ENCODE measurements around the gene AIMP2. TPM values are rescaled to one million over a fixed set of nuclear protein-coding genes. Genes with fewer than 3 reads are reported as not detected.
A peak's percentile ranks its signal among the peaks of the same experiment; 100 is the strongest.
"Not testable (repeated sequence)": the region's sequence is repeated elsewhere in the genome, so short reads cannot be mapped to it uniquely, and the experiment has no call there.

Gene AIMP2
- total and polyA plus RNA-seq, 2 experiments from 2014 or later, result 74.6 to 78.1 TPM

DNA sequence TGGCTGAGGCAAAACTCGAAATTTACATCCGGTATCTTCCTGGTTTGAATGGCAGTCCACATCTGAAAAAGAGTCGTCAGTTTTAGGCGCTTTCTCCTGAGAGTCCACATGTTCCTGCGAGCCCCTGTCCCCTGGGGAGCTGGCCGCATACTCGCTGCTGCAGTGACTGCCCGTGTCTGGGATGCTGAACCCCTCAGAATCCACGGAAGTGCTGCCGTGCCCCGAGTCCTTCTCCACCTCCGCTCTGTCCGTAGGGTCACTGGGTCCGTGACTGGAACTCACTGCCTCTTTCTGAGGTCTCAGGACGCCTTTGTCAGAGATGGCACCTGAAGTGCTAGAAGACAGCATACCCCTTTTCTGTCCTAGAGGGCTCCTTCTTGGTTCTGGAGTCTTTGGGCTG is 22.0 kb upstream of the AIMP2 start:
- not testable (repeated sequence) for H3K27ac ChIP-seq

DNA sequence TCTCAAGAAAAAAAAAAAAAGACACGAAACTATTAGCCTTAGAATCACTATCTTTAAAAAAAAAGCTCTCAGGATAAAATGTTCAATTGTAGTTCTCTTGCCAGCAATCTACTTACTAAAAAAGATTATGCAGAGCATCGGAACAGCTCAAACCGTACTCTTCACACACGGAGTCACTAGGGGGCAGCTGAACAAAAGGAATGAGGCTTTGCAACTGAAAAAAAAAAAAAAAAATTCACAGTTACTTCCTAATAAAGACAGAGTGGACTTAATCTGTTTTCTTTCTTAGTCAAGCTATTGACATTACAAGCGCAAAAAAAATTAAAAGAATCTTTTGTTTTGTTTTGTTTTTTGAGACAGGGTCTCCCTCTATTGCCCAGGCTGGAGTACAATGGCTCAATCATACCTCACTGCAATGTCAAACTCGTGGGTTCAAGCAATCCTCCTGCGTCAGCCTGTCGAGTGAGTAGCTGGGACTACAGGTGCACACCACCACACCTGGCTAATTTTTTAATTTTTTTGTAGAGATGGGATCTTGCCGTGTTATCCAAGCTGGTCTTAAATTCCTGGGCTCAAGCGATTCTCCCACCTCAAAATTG is 11.8 kb upstream of the AIMP2 start:
- WGBS, 2 experiments (ENCODE audit: low coverage in 1 of 2, low lambda C conversion rate in 2 of 2, missing lambda C conversion rate in 2 of 2), result 57 to 58% methylated on average over 10 of the region's 10 CpGs
- 0 out of 2 replicates have a peak, but pooled peaks cover 5% of the 10 kb centered on the region for H3F3A ChIP-seq (ENCODE audit: insufficient read depth)
- no peak overlapping the region for H3K9ac ChIP-seq
- peak; percentile 82 for DNase-seq
- H3K4me3 ChIP-seq, result no peak overlapping the region
- H3K79me2 ChIP-seq (ENCODE audit: insufficient read depth), result no peaks in the 10 kb centered on the region
- H4K20me1 ChIP-seq (ENCODE audit: insufficient read depth), result no peaks in the 10 kb centered on the region
- no peaks in the 10 kb centered on the region for H3K27me3 ChIP-seq (replicated peaks; ENCODE audit: insufficient read depth)
- peaks cover 33% of the 10 kb centered on the region; the same call in 1 of the 2 replicates for H3K36me3 ChIP-seq (ENCODE audit: low read depth)
- H3K9me3 ChIP-seq (ENCODE audit: low read depth), result no peaks in the 10 kb centered on the region
- no peak overlapping the region for H3K27ac ChIP-seq
- H3K4me1 ChIP-seq (ENCODE audit: insufficient read depth), result no peaks in the 10 kb centered on the region
- H3K4me2 ChIP-seq (ENCODE audit: unreplicated experiment), result no peak overlapping the region
- H3K9me2 ChIP-seq (ENCODE audit: insufficient read depth), result no peaks in the 10 kb centered on the region
- in situ Hi-C loops (cut with MboI), result loop anchor here (25.0 kb wide), 1 partner anchor 915 kb away; no protein-coding TSS in a partner anchor
- no peak for TF ChIP-seq EZH2 (IDR thresholded peaks at IDR 0.05; ENCODE audit: insufficient read depth, poor library complexity, severe bottlenecking)
- TF ChIP-seq EZH2phosphoT487 (IDR thresholded peaks at IDR 0.05; ENCODE audit: insufficient read depth, low read depth), result no peak
- H2AFZ ChIP-seq, result 0 out of 2 replicates have a peak overlapping the region, but pooled peaks have one; percentile 28

More for the DNA sequence above, 22.0 kb upstream of the AIMP2 start:
- H2AFZ ChIP-seq; H3K9me3 ChIP-seq (ENCODE audit: low read depth); H3K36me3 ChIP-seq (ENCODE audit: low read depth); DNase-seq; H3K9ac ChIP-seq; H3K4me3 ChIP-seq; H3K27me3 ChIP-seq (replicated peaks; ENCODE audit: insufficient read depth); H4K20me1 ChIP-seq (ENCODE audit: insufficient read depth); H3K79me2 ChIP-seq (ENCODE audit: insufficient read depth); H3K4me2 ChIP-seq (ENCODE audit: unreplicated experiment); H3K9me2 ChIP-seq (ENCODE audit: insufficient read depth); H3F3A ChIP-seq (ENCODE audit: insufficient read depth); H3K4me1 ChIP-seq (ENCODE audit: insufficient read depth): not testable (repeated sequence)
- 89% methylated on average over 15 of the region's 15 CpGs for WGBS, 2 experiments (ENCODE audit: low coverage in 1 of 2, low lambda C conversion rate in 2 of 2, missing lambda C conversion rate in 2 of 2)
- in situ Hi-C loops (cut with MboI), result loop anchor here (25.0 kb wide), 1 partner anchor 925 kb away; no protein-coding TSS in a partner anchor

DNA sequence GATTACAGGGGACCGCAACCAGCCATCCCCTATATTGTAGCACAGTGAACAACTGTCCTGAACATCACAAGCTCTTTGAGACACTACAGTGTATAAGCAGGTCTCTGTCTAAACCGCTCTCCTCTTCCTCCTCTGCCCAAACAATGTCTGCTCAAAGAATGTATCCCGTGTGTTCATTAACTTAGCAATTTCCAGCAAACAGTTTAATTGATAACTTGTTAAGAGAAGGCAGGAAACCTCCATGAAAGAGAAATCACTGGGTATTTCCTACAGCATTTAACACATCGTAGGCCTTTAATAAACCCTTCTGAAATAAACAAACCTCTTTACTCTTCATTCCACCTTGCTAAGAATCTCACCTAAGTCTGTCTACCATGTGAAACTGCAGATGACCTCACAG is 1.7 kb upstream of the AIMP2 start:
- Histone ChIP-seq H3K36me3 (ENCODE audit: low read depth) (peaks cover 13% of the 10 kb centered on the region; the same call in 1 of the 2 replicates), H3K27ac (no peak overlapping the region), H4K20me1 (ENCODE audit: insufficient read depth) (no peaks in the 10 kb centered on the region), H3K4me2 (ENCODE audit: unreplicated experiment) (peak overlapping the region; percentile 97), H3K79me2 (ENCODE audit: insufficient read depth) (peaks cover 55% of the 10 kb centered on the region), H3K9ac (no peak overlapping the region), H3K4me3 (no peak overlapping the region), H3F3A (ENCODE audit: insufficient read depth) (no peaks in the 10 kb centered on the region), H3K27me3 (replicated peaks; ENCODE audit: insufficient read depth) (no peaks in the 10 kb centered on the region), H3K4me1 (ENCODE audit: insufficient read depth) (peaks cover 23% of the 10 kb centered on the region), H3K9me3 (ENCODE audit: low read depth) (no peaks in the 10 kb centered on the region), H2AFZ (no peak overlapping the region), H3K9me2 (ENCODE audit: insufficient read depth) (no peaks in the 10 kb centered on the region)
- in situ Hi-C loops (cut with MboI), result loop anchor here (10.0 to 25.0 kb wide), 2 partner anchors 145 to 317 kb away; no protein-coding TSS in a partner anchor
- WGBS, 2 experiments (ENCODE audit: low coverage in 1 of 2, low lambda C conversion rate in 2 of 2, missing lambda C conversion rate in 2 of 2), result 69 to 78% methylated on average over 4 of the region's 4 CpGs
- no peak for DNase-seq
- TF ChIP-seq EZH2phosphoT487 (IDR thresholded peaks at IDR 0.05; ENCODE audit: insufficient read depth, low read depth) (no peak), EZH2 (IDR thresholded peaks at IDR 0.05; ENCODE audit: insufficient read depth, poor library complexity, severe bottlenecking) (no peak)

DNA sequence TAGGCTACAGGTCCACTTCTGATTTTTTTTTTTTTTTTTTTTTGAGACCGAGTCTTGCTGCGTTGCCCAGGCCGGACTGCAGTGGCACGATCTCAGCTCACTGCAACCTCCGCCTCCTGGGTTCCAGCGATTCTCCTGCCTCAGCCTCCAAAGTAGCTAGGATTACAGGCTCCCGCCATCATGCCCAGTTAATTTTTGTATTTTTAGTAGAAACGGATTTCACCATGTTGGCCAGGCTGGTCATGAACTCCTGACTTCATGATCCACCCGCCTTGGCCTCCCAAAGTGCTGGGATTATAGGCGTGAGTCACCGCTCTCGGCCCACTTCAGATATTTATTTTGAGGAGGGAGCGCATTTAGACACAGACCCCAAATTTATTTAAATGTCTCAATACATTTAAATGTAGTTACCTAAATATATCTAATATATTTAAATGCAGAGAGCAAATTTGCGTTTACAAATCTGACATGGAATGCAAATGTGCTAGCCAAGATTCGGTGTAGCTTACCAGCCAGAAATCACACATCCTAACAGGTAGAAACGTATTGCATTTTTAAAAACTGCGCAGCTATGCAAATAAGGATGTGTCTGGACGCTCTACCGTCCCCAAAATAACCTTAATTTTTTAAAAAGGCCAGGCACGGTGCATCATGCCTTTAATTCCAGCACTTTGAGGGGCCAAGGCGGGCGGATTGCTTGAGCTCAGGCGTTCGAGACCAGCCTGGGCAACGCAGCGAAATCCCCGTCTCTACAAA is 1.1 kb upstream of the AIMP2 start:
- 51 to 52% methylated on average over 27 of the region's 27 CpGs for WGBS, 2 experiments (ENCODE audit: low coverage in 1 of 2, low lambda C conversion rate in 2 of 2, missing lambda C conversion rate in 2 of 2)
- in situ Hi-C loops (cut with MboI), result loop anchor here (10.0 to 25.0 kb wide), 2 partner anchors 146 to 317 kb away; no protein-coding TSS in a partner anchor
- H3K4me1 ChIP-seq (ENCODE audit: insufficient read depth), result peaks cover 24% of the 10 kb centered on the region
- peak overlapping the region; percentile 88 for H2AFZ ChIP-seq
- not testable (repeated sequence) for H3K27ac ChIP-seq; H3K36me3 ChIP-seq (ENCODE audit: low read depth); H4K20me1 ChIP-seq (ENCODE audit: insufficient read depth); H3K9me2 ChIP-seq (ENCODE audit: insufficient read depth); H3K27me3 ChIP-seq (replicated peaks; ENCODE audit: insufficient read depth); H3K9me3 ChIP-seq (ENCODE audit: low read depth); DNase-seq; H3F3A ChIP-seq (ENCODE audit: insufficient read depth)
- peak overlapping the region; percentile 97 for H3K4me2 ChIP-seq (ENCODE audit: unreplicated experiment)
- peak overlapping the region; percentile 95 for H3K4me3 ChIP-seq
- peaks cover 61% of the 10 kb centered on the region for H3K79me2 ChIP-seq (ENCODE audit: insufficient read depth)
- H3K9ac ChIP-seq, result peak overlapping the region; percentile 96

GRCh38 chr7:6010370-6010769 is 1.3 kb downstream of the AIMP2 start:
- H3K4me1 ChIP-seq (ENCODE audit: insufficient read depth), result peaks cover 32% of the 10 kb centered on the region
- peak overlapping the region; percentile 88; the same call in 1 of the 2 replicates for H3K27ac ChIP-seq
- H3K27me3 ChIP-seq (replicated peaks; ENCODE audit: insufficient read depth); DNase-seq; H2AFZ ChIP-seq; H3K36me3 ChIP-seq (ENCODE audit: low read depth); H3K9me3 ChIP-seq (ENCODE audit: low read depth); H3K9me2 ChIP-seq (ENCODE audit: insufficient read depth); H4K20me1 ChIP-seq (ENCODE audit: insufficient read depth): not testable (repeated sequence)
- H3K4me3 ChIP-seq, result peak overlapping the region; percentile 95
- peak overlapping the region; percentile 91 for H3K4me2 ChIP-seq (ENCODE audit: unreplicated experiment)
- peak overlapping the region; percentile 96 for H3K9ac ChIP-seq
- H3F3A ChIP-seq (ENCODE audit: insufficient read depth), result peaks cover 12% of the 10 kb centered on the region
- WGBS, 2 experiments (ENCODE audit: low coverage in 1 of 2, low lambda C conversion rate in 2 of 2, missing lambda C conversion rate in 2 of 2), result 88 to 92% methylated on average over 8 of the region's 8 CpGs
- H3K79me2 ChIP-seq (ENCODE audit: insufficient read depth), result peaks cover 79% of the 10 kb centered on the region
- in situ Hi-C loops (cut with MboI), result loop anchor here (25.0 kb wide), 1 partner anchor 148 kb away; no protein-coding TSS in a partner anchor
